GM12878 (cell line): ENCODE measurements around the gene RWDD4. TPM values are rescaled to one million over a fixed set of nuclear protein-coding genes. Genes with fewer than 3 reads are reported as not detected.

Source experiments
- ATAC-seq: fragments of 200-7000 bp; cut with Tn5 transposase; 3 replicates; pipeline ENCODE4 v1.9.1; 2020; ENCODE audit warnings: mild to moderate bottlenecking, moderate library complexity
- BruUV-seq: library from RNA; stranded (reverse); fragments of 400-500 nt; replicated peaks from 2 replicates; lab custom pipeline; 2021; lab: Mats Ljungman, UMichigan
- CTCF ChIA-PET: fragments of 300-600 bp; sonication (Branson Sonifier 250); formaldehyde crosslinking; extraction: SDS; loops from one replicate; lab custom pipeline; 2021; ENCODE audit warnings: inconsistent platforms; lab: Yijun Ruan, JAX
- POLR2A ChIA-PET: fragments of 350-600 bp; formaldehyde crosslinking; extraction: SDS; loops from one replicate; lab custom pipeline; 2021; ENCODE audit warnings: inconsistent platforms; lab: Charles Lee
- RAD21 ChIA-PET: fragments of 300-600 bp; sonication (Branson Sonifier 250); formaldehyde crosslinking; loops from one replicate; lab custom pipeline; 2023; ENCODE audit warnings: antibody characterized with exemption; ENCODE audit not compliant: unreplicated experiment; lab: Charles Lee
- SMC1A ChIA-PET: fragments of 300-600 bp; sonication (Branson Sonifier 250); formaldehyde crosslinking; loops from one replicate; lab custom pipeline; 2023; ENCODE audit not compliant: unreplicated experiment, uncharacterized antibody; lab: Charles Lee
- DNase-seq: peaks from one replicate; pipeline ENCODE4 v3.0.0-alpha.2; 2011; ENCODE audit warnings: low read depth, low spot score
- FAIRE-seq: peaks from 3 replicates; lab custom pipeline; 2011; peaks lifted over from hg19 to GRCh38; lab: Jason Lieb, UNC
- H2AFZ ChIP-seq: 2 replicates; pipeline ENCODE4 v1.6.0; 2011; ENCODE audit warnings: low read depth, low read length, control low read depth; ENCODE audit not compliant: control insufficient read depth
- H3K27ac ChIP-seq: 2 replicates; pipeline ENCODE4 v1.5.1; 2011; ENCODE audit warnings: control low read depth; ENCODE audit not compliant: control insufficient read depth, insufficient read depth
- H3K27me3 ChIP-seq, 2 experiments: replicated peaks in 1 of 2; 2 replicates each; pipeline versions ENCODE4 v1.6.0 to v1.6.1; 2011; ENCODE audit warnings: low read length in 1 of 2; ENCODE audit not compliant: control insufficient read depth in 2 of 2, insufficient read depth in 2 of 2
- H3K36me3 ChIP-seq, 2 experiments: 2 replicates each; pipeline ENCODE4 v1.5.1; 2011; ENCODE audit warnings: low read length in 1 of 2; ENCODE audit not compliant: control insufficient read depth in 2 of 2, insufficient read depth in 2 of 2
- H3K4me1 ChIP-seq: 2 replicates; pipeline ENCODE4 v1.6.1; 2011; ENCODE audit warnings: mild to moderate bottlenecking, low read length, moderate library complexity, mixed read lengths; ENCODE audit not compliant: control insufficient read depth, insufficient read depth
- H3K4me2 ChIP-seq: 2 replicates; pipeline ENCODE4 v1.6.0; 2011; ENCODE audit warnings: control low read depth; ENCODE audit not compliant: control insufficient read depth, insufficient read depth
- H3K4me3 ChIP-seq: fragments of 200-600 bp; sonication (generic); 2 replicates; pipeline ENCODE4 v1.5.1; 2016
- H3K79me2 ChIP-seq: 2 replicates; pipeline ENCODE4 v1.6.0; 2011; ENCODE audit warnings: low read length; ENCODE audit not compliant: control insufficient read depth, insufficient read depth
- H3K9ac ChIP-seq: 2 replicates; pipeline ENCODE4 v1.8.0; 2011; ENCODE audit warnings: low read length, control low read depth, mixed read lengths; ENCODE audit not compliant: control insufficient read depth, insufficient read depth
- H3K9me3 ChIP-seq: replicated peaks from 3 replicates; pipeline ENCODE4 v1.5.1; 2011; ENCODE audit warnings: mild to moderate bottlenecking, low read length; ENCODE audit not compliant: control insufficient read depth, insufficient read depth
- H4K20me1 ChIP-seq: 2 replicates; pipeline ENCODE4 v1.6.0; 2011; ENCODE audit not compliant: control insufficient read depth, insufficient read depth
- GABPA ChIP-seq: IDR thresholded peaks from 2 replicates; pipeline ENCODE4 v1.6.1; 2014; ENCODE audit warnings: antibody characterized with exemption, low read depth, mild to moderate bottlenecking, inconsistent platforms
- MTA2 ChIP-seq: fragments of 450-650 bp; IDR thresholded peaks from 2 replicates; pipeline ENCODE4 v1.6.1; 2016; ENCODE audit warnings: low read depth, mild to moderate bottlenecking, moderate library complexity
- SMAD5 ChIP-seq: IDR thresholded peaks from 2 replicates; pipeline ENCODE4 v1.6.1; 2016; ENCODE audit warnings: antibody characterized with exemption, low read depth
- SMC3 ChIP-seq: IDR thresholded peaks from 2 replicates; pipeline ENCODE4 v1.6.1; 2011; ENCODE audit warnings: low read length, improper control_type of control experiment, borderline replicate concordance
- WGBS: methylation state at CpG from one replicate; pipeline ENCODE4 v1.1.6; 2016; ENCODE audit warnings: low lambda C conversion rate; ENCODE audit not compliant: insufficient replicate concordance, insufficient coverage; ENCODE audit errors: missing lambda C conversion rate; 5-methylcytosine and 5-hydroxymethylcytosine counted together
- in situ Hi-C: fragments of 300-500 bp; cut with MboI; formaldehyde crosslinking; loops from 9 replicates; pipeline ENCODE4 v1.14.3; 2018; ENCODE audit warnings: mixed read lengths
- intact Hi-C: fragments of 100-400 bp; cut with micrococcal nuclease; formaldehyde crosslinking; loops from one replicate; pipeline ENCODE4 v1.14.2; 2022; ENCODE audit not compliant: unreplicated experiment
- polyA plus RNA-seq, 11 experiments: library from polyadenylated mRNA; depleted of rRNA in 4 of 11; unstranded in 6 of 11; stranded (reverse) in 5 of 11; fragments of >200 nt; fragmentation: Nextera tagmentation in 4 of 11; fragmentation: Illumina TruSeq in 1 of 11; extraction: Ambion mirVana in 4 of 11; extraction: Trizol in 1 of 11; gene quantifications; 1 replicate in 1 of 11; 2 replicates in 10 of 11; pipeline versions ENCODE4 v1.2.1 to v1.2.3, GENCODE V29; 2011 to 2016; ENCODE audit warnings: inconsistent platforms in 2 of 11, missing spikeins in 2 of 11, low read depth in 1 of 11
- total RNA-seq, 4 experiments: library from RNA; depleted of rRNA in 3 of 4; stranded (reverse); fragments of >200 nt in 3 of 4; fragmentation: Illumina TruSeq in 1 of 4; extraction: Trizol in 1 of 4; gene quantifications; 2 replicates each; pipeline versions ENCODE4 v1.2.1 to v1.2.3, GENCODE V29; 2013 to 2021
- TF ChIP-seq, protein P1 (sequence below): IDR thresholded peaks from 2 replicates; pipeline ENCODE4 v1.6.1; 2011; ENCODE audit warnings: low read depth, low read length, improper control_type of control experiment, borderline replicate concordance
- TF ChIP-seq, protein P2 (sequence below), 3 experiments: IDR thresholded peaks in 2 of 3; conservative IDR thresholded peaks in 1 of 3; 2 replicates each; pipeline ENCODE4 v1.5.1; 2011; ENCODE audit warnings: low read depth in 3 of 3, low read length in 3 of 3, mild to moderate bottlenecking in 3 of 3, control low read depth in 2 of 3, moderate library complexity in 2 of 3, inconsistent platforms in 1 of 3, mixed read lengths in 1 of 3; ENCODE audit not compliant: control insufficient read depth in 2 of 3, insufficient read depth in 1 of 3; ENCODE audit errors: extremely low read depth in 1 of 3

Gene RWDD4
- total and polyA plus RNA-seq, 10 of the 15 experiments (the other 5 are each of a cell fraction or from before 2014, with no cell fraction given): 11.2 to 37.8 (median 19.9) TPM

DNA sequence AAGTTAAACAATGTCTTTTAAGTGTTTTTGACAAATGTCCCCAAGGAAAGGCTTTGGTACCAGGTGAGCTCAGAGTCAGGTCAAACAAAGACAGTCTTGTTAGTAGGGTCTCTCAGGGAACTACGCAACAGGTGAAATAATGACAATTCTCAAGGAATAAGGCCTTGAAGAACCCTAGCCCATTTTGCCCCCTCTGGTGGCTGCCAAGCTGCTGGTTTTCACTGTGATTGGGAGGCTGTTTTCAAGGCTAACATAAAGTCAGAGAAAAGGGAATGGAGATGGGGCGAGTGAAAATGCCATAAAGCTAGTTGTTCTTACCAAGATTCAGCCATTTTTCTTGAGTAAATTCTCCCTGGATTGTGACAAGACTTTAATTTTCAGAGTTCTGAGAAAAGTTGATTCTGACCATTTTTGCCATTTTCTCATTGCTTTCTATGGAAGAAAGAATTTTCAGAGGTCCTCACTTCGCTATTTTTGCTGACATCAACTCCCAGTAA is 58.7 kb downstream of the RWDD4 start:
- no peak for DNase-seq
- TF ChIP-seq MTA2 (no peak), SMAD5 (no peak), GABPA (no peak), SMC3 (peak; percentile 33; the same call in 1 of the 2 replicates)
- TF ChIP-seq, protein P1, sequence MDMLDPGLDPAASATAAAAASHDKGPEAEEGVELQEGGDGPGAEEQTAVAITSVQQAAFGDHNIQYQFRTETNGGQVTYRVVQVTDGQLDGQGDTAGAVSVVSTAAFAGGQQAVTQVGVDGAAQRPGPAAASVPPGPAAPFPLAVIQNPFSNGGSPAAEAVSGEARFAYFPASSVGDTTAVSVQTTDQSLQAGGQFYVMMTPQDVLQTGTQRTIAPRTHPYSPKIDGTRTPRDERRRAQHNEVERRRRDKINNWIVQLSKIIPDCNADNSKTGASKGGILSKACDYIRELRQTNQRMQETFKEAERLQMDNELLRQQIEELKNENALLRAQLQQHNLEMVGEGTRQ: no peak
- TF ChIP-seq, protein P2, sequence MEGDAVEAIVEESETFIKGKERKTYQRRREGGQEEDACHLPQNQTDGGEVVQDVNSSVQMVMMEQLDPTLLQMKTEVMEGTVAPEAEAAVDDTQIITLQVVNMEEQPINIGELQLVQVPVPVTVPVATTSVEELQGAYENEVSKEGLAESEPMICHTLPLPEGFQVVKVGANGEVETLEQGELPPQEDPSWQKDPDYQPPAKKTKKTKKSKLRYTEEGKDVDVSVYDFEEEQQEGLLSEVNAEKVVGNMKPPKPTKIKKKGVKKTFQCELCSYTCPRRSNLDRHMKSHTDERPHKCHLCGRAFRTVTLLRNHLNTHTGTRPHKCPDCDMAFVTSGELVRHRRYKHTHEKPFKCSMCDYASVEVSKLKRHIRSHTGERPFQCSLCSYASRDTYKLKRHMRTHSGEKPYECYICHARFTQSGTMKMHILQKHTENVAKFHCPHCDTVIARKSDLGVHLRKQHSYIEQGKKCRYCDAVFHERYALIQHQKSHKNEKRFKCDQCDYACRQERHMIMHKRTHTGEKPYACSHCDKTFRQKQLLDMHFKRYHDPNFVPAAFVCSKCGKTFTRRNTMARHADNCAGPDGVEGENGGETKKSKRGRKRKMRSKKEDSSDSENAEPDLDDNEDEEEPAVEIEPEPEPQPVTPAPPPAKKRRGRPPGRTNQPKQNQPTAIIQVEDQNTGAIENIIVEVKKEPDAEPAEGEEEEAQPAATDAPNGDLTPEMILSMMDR (IDR thresholded peaks at IDR 0.05 in 2 of 3, conservative IDR thresholded peaks at IDR 0.05 in 1 of 3; ENCODE audit: control insufficient read depth in 2 of 3, extremely low read depth in 1 of 3, insufficient read depth in 1 of 3, low read depth in 3 of 3, low read length in 3 of 3): peak in 2 of 3 experiments; percentile 14 to 19; a peak in 3 of 6 replicates
- FAIRE-seq: no peak
- ChIA-PET SMC1A (interaction anchor here (1.8 kb wide), 1 partner anchor 9 kb away, joined by 3 read pairs; no protein-coding TSS in a partner anchor), POLR2A (no interaction called here), RAD21 (interaction anchor here (1.2 kb wide), 1 partner anchor 79 kb away, joined by 3 read pairs; no protein-coding TSS in a partner anchor), CTCF (interaction anchor here (0.8 to 1.9 kb wide), 5 partner anchors 22 to 138 kb away, joined by 3 to 6 read pairs (median 3); no protein-coding TSS in a partner anchor)
- Histone ChIP-seq H3K36me3 (no peaks in the 10 kb centered on the region), H2AFZ (no peak overlapping the region), H3K4me2 (no peak overlapping the region), H3K27ac (no peak overlapping the region), H4K20me1 (no peaks in the 10 kb centered on the region), H3K9me3 (no peaks in the 10 kb centered on the region), H3K4me1 (no peaks in the 10 kb centered on the region), H3K9ac (no peak overlapping the region), H3K79me2 (no peaks in the 10 kb centered on the region), H3K27me3 (no peaks in the 10 kb centered on the region), H3K4me3 (no peak overlapping the region)
- in situ Hi-C loops (loop anchor here (5.0 kb wide), 1 partner anchor 128 kb away; no protein-coding TSS in a partner anchor), intact Hi-C loops (loop anchor here (1.0 kb wide), 1 partner anchor 128 kb away; no protein-coding TSS in a partner anchor)
- WGBS: 50% methylated on average over 3 of the region's 3 CpGs
- peak; percentile 27; the same call in 1 of the 3 replicates for ATAC-seq
- no TSS peak for BruUV-seq
